Esophagus mucosa (tissue), 1 donor: Measurements from ENCODE around the gene CPT1B. TPM values are rescaled to one million over a fixed set of nuclear protein-coding genes. Genes with fewer than 3 reads are reported as not detected.
"Not testable (repeated sequence)": the region's sequence is repeated elsewhere in the genome, so short reads cannot be mapped to it uniquely, and the experiment has no call there.

Experiments used
- ATAC-seq: fragments of 200-7000 bp; cut with Tn5 transposase; one replicate; pipeline ENCODE4 v1.9.1; 2020
- total RNA-seq: library from RNA; stranded (reverse); gene quantifications from one replicate; pipeline ENCODE4 v1.2.4, GENCODE V29; 2023
- donor health status: DM: yes; HTN: yes; CAD: no.

The CPT1B gene
- total RNA-seq, 1 donor from 2014 or later: 12.1 TPM

- no peak for ATAC-seq
Measured at GRCh38 chr22:50608996-50609395, 30.8 kb upstream of the CPT1B start.

GRCh38 chr22:50608058-50608840, 30.0 kb upstream of the CPT1B start:
- ATAC-seq: not testable (repeated sequence)

GRCh38 chr22:50607659-50608020, 29.4 kb upstream of the CPT1B start:
- no peak for ATAC-seq

- ATAC-seq: no peak
Measured at GRCh38 chr22:50606946-50607658, 28.9 kb upstream of the CPT1B start.

GRCh38 chr22:50606165-50606945, 28.1 kb upstream of the CPT1B start:
- peak; percentile 24 for ATAC-seq

- no peak for ATAC-seq
Measured at GRCh38 chr22:50605613-50606074, 27.4 kb upstream of the CPT1B start.

- no peak for ATAC-seq
Measured at GRCh38 chr22:50605002-50605612, 26.9 kb upstream of the CPT1B start.

GRCh38 chr22:50604256-50605001, 26.2 kb upstream of the CPT1B start:
- no peak for ATAC-seq

GRCh38 chr22:50603511-50604255, 25.5 kb upstream of the CPT1B start:
- no peak for ATAC-seq

GRCh38 chr22:50602338-50602700, 24.1 kb upstream of the CPT1B start:
- ATAC-seq: no peak

GRCh38 chr22:50601669-50602337, 23.6 kb upstream of the CPT1B start:
- no peak for ATAC-seq

GRCh38 chr22:50600967-50601668, 22.9 kb upstream of the CPT1B start:
- no peak for ATAC-seq

GRCh38 chr22:50600538-50600937, 22.3 kb upstream of the CPT1B start, which contains the start of gene MAPK8IP2:
MAPK8IP2 (plus strand) TSS chr22:50600793; CDS start chr22:50600819, 26 bp downstream.
- ATAC-seq: peak; percentile 50

- peak; percentile 67 for ATAC-seq
Measured at GRCh38 chr22:50599816-50600455, 21.7 kb upstream of the CPT1B start.

- ATAC-seq: no peak
Measured at GRCh38 chr22:50597097-50597496, 18.9 kb upstream of the CPT1B start.

- no peak for ATAC-seq
Measured at GRCh38 chr22:50595189-50595588, 17.0 kb upstream of the CPT1B start.

- no peak for ATAC-seq
Measured at GRCh38 chr22:50587407-50587806, 9.2 kb upstream of the CPT1B start.

- ATAC-seq: no peak
Measured at GRCh38 chr22:50586416-50586815, 8.2 kb upstream of the CPT1B start.

GRCh38 chr22:50585781-50586180, 7.6 kb upstream of the CPT1B start:
- no peak for ATAC-seq
